ENCODE results near the gene MAD1L1.
A peak's percentile ranks its signal among the peaks of the same experiment; 100 is the strongest.

MAD1L1 gene

DNA sequence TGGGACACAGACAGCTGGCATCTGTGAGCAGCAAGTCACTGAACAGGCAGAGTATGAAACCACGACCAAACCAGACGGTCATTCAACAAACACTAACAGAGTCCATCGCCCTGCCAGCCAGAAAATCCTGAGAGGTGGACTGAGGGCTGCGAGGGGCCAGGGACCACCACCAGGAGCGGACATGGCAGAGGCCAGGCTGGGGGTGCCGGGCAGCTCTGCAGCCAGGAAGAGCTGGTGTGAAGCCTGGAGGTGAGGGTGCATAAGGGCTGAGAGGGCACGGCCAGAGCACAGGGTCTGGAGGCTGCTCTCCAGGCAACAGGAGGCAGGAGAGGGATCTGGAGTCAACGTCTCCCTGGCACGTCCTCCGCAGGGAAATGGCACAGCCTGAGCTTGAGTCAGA lies 15.5 kb downstream of the MAD1L1 start:
- DNase-seq, result no peak

DNA sequence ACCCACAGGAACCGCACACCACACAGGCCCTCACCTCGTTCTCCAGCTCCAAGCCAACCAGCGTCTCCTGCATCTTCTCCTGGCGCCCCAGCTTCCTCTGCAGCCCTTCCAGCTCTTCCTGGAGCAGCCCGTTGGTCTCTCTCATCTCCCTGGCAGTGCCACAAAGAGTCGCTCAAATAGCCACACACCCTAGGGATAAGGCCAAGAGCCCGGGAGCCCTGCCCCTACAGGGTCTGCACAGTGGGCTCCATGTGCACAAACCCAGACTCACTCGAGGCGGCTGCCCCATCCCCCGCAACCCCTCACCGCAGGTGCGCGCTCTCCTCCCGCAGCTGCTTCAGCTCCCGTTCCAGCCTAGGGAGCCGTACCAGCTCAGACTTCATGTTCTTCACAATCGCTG lies 16.9 kb downstream of the MAD1L1 start:
- DNase-seq, result no peak

DNA sequence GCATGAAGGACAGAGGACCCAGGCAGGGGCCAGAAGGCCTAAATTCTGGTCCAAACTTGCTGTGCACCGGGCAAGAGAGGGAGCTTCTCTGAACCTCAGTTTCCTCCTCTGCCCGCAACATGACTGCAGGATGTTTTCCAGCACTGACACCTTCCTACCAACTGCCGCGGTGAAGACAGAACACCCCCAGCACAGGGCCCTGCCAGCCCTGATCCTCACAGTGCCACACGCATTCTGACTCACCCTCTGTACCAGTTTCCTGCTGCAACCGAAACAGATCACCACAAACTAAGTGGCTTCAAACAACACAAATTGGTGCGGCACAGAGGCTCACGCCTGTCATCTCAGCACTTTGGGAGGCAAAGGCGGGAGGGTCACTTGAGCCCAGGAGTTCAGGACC lies 18.1 kb downstream of the MAD1L1 start:
- DNase-seq, result no peak

DNA sequence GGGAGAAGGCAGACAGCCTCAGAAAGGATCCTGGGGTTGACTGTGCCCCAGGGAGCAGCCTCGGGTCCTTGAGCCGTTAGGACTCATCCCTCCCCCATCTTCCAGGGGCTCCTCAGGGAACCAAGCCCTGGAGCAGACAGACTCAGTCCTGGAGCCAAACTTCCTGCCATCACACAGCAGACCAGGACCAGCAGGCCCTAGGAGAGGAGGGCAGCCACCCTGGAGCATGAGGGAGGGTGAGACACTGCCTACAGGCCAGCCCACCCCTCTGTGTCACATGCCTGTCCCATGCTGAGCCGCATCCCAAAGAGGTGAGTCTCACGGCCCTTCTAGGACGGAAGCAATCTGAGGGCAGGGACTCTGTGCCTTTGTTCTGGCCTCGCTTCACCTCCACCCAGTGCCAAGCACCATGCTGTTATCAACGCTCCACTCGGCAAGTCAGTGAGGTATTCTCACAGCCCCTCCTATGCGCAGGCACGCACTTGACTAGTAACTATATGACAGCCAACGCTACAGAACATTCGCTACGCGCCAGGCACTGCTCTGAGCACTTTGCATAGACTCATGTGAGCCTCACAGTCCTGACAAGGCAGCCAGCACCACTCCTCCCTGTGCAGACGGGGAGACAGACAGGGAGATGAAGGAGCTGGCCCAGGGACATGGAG lies 19.1 kb downstream of the MAD1L1 start:
- DNase-seq, result no peak

DNA sequence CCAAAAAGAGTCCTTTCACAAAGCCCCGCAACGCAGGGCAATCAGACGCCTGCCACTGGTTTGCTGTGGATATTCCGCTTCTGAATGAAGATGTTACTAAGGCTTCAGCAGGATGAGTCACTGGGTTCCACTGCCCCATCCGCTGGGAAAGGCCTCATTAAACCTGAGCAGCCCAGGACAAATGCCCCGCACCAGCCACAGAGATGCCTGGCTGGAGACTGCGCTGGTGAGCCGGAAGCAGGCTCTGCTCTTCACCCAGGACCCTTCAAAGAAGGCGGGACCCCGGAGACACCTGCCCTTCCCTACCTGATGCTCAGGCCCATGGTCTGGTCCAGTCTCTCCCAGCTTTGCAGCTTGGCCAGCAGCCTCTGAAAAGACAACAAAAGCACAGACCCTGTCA lies 19.8 kb downstream of the MAD1L1 start:
- no peak for DNase-seq

DNA sequence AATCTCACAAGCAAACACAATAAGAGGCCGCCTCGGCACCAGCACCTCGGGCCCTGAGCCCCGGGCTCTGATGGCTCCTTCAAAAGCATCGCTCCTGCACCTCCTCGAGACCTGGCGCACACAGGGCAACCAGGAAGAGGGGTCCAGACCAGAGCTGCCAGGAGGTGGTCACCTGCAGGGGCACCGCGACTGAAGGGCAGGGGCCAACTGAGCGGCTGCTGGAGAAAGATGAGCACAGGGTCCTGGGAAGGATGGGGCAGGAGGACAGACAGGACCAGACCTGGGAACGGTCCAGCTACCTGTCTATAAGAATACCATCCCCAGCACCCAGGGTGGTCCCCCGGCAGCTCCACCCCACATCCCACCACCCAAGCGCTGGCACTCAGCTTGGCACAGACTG lies 20.8 kb downstream of the MAD1L1 start:
- DNase-seq, result no peak

DNA sequence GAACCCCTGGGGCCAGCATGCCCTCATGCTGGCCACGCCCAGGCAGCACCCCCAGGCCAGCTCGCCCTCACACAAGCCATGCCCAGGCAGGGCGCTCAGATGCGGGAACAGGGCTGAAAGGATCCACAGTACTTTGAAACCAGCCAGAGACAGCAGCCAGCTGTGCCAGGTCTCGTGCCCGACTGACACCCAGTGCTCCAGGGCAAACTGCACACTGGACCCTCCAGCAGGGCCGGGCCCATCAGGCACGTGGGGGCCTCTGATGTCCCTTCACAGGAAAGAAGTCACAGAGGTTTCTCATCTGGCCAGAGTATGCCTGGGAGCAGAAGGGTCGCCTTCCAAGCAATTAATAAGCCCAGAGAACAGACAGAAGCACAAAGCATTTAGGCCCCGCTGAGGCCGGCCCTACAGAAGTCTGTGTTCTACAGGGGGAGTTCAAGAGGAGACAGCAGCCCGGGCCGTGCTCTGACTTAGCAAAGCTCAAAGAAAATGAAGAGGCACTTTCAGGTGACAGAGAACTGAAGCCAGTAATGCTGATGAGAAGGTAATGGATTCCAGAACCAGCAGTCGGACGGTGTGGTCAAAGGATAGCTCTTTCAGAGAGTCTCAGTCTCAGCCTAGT lies 21.4 kb downstream of the MAD1L1 start:
- no peak for DNase-seq

DNA sequence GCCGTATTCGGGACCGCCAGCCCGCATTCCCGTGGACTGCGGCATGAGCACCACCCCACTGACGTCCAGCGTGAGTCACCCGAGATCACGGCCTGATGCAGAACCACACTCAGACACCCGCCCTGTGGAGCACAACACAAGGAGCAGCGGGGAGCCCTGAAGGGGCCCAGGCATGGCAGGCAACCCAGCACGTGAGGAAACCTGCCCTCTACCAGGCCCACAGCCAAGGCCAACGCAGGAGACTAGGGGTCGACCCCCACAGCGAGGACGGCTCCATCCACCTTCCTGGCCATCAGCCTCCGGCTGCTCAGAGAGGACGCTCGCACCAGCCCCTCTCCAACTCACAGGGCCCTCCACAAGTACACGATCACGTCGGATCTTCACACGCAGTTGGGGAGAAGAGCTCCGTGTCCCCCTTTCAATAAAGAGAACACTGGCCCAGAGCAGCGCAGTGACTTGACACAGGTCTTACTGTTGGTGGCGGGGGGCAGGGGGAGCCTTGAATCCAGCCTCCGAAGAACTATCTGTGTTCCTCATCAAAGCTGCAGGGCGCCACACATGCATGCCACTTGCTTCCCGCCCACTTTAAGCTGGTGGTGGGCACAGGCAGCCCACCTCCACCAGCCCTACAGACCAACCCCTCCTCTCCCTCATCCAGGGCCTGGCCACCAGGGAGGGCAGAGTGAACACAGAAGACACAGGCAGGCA lies 22.0 kb downstream of the MAD1L1 start:
- no peak for DNase-seq

DNA sequence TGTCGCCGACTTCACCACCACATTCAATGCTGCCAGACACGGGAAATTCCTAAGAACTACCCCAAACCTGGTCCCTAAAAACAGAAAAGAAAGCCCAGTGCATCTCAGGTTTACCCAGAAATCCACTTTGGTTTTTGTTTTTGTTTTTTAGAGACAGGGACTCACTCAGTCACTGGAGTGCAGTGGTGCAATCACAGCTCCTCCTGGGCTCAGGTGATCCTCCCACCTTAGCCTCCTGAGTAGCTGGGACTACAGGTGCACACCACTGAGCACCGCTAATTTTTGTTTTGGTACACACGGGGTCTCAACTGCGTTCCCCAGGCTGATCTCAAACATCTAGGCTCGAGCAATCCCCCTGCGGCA lies 22.8 kb downstream of the MAD1L1 start:
- DNase-seq, result no peak

DNA sequence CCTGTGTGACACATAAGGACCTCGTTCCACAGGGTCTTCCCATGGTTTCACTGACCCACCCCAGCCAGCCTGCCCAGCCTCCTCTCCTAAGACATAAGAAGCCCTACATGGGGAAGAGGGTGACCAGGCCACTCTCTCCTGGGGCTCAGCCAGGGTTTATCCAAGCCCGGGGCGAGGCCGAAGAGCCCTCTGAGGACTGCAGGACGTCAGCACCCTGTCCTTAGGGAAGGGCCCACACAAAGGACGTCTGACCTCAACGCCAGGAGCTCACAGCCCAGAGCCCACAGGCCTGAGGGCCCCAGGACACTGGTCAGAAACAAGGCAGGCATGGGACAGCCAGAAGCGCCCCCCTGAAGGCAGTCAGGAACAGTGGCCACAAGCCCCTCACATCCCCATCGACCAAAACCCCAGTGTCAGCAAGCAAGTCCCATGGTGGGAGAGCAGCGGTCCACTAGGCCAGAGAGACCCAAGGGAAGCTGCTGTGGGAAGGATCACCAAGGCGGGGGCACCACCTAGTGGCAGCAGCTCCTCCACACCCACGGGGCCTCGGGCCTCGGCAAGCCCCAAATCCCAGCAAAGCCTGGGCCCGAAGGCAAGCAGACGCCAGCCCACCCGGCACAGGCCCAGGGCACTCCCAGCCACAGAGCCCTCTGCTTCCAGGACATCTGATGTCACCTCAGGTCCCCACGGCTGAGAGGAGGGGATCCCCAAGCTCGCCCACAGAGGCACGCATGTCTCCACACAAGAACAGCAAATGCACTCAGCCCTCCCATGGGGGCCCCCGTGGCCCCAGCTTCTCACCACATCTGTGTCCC lies 23.4 kb downstream of the MAD1L1 start:
- peak; percentile 6 for DNase-seq

DNA sequence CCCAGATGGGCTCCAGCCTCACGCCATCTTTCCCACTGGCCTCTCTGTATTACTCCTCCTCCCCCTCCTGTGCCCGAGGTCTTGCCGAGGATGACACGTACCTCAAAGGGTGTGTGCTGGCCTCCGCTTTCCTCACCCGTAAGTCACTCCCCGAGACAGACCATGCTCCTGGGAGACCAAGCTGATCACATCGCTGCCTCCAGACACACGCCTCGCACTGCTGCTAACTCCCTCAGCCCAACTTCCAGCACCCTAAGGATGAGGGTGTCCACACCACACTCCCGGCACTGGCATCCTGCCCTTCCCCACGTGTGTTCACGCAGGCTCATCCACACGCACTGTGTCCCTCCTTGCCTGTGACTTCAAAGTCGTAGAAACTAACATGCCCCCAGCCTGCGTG lies 24.0 kb downstream of the MAD1L1 start:
- DNase-seq, result no peak

DNA sequence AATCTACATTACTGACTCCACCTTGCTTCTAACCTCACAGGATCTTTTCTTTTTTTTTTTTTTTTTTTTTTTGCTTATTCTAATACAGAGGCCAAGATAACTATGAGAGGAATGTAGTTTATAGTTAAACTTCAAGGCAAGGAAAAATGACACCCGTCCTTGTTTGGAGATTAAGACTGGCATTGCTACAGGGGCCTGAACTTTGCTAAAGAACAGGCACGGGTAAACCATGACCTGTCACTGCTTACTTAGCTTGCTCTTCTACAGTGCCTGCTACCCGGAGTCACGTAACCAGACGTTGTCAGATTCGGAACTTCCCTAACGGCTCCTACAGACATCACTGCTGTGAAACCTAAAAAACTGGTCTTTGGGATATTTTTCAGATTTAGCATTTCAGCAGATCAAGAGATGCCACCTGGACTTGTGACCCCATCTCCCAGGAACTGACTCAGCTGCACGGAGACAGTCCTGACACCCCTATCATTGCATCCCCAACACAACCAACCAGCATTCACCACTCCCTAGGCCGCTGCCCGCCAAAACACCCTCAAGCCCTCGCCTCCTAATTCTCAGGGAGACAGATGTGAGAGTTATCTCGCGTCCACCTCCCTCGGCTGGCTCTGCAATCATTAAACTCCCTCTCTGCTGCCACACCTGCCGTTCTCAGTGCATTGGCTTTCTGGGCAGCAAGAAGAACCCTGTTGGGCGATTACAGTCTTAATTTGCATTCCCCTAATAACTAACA lies 27.5 kb downstream of the MAD1L1 start:
- DNase-seq, result no peak

DNA sequence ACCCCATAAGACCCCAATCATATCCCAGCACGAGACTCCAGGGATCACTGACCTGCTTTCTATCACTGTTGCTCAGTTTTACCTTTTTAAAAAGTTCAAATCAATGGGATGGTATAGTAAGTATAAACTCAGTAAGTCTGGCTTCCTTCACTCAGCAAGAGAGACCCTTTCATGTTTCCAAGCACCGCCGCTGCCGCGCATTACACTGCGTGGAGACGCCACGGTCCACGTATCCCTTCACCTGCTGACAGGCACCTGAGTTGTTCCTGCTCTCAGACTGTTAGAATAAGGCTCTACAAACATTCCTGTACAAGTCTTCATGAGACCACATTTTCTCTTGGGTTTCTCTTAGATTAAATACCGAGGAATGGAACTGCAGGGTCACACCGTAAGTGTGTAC lies 28.3 kb downstream of the MAD1L1 start:
- DNase-seq, result no peak

DNA sequence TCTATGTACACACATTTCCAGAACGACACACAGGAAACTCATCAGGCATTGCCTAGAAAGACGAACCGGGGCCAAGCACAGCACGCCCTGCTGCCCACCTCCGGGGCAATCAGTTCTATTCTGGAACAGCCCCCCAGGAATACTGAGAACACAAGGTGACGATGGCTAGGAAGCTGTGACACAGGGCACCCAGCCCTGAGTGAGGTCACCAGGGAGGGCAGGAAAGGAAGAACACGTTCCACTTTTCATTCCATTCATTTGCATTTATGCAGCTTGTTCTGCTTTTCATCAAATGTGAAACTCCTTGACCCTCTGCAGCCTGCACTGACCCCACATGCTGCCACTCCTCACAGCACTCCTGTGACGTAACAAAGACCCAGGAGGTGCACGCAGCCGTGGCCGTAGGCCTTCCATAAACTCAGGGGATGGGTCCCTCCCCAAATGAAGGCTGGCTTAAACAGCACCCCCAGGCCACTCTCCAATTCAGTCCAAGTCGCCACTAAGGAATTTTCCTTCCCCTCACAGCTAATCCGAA lies 28.9 kb downstream of the MAD1L1 start:
- no peak for DNase-seq

DNA sequence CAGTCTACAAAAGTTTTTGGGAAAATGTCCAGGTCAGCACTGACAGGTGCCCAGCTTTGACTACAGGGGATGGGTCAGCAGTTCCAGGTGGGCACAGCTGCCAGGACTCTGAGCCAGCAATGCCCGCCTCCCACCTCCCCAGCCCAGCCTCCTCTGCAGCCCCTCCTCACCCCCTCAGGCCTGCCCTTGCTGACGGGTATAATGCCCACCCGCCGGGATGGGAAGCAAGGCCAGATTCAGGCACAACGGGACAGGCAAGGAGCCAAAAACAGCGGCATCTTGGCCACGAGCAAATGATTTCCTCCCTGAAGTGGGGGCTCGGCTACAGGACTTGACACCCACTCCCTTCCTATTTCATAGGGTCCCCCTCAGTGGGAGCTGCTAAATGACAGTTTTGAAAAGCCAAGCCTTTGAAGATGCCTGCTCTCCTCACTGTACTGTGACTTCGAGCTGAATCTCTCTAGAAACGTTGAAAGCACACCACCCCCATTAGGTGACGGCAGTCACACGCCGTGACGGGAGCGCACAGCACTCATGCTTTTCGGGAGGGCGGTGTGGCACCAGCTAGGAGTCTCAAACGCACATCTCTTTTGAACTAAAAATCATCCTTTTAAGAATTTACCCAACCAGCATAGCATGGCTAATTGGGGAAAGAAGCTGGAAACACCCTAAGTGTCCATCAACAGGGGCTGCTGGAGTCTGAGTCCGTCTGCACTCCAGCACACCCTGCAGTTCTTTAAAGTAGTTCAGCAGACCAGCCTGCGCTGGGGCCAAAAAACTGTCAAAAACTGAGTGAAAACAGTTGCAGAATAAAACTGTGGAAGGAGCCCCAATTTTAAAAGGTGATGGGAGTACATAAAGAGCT lies 29.6 kb downstream of the MAD1L1 start:
- no peak for DNase-seq

DNA sequence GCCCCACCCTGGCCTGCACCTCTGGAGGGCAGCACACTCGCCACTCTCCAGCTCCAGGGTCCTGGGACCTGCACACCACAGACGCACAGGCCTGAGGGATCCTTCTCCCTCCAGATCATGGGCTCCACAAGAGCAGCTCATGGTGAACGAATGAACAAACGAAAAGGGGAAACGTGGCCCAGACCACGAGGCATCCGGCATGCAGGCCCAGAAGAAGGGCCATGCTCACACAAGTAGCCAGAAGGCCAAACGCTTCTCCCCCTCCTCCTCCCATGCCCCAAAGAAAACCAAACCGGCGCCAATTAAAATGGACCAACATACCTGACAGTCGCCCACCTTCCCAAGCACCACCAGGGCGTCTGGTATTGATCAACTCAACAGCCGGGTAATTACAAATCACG lies 30.4 kb downstream of the MAD1L1 start:
- no peak for DNase-seq

DNA sequence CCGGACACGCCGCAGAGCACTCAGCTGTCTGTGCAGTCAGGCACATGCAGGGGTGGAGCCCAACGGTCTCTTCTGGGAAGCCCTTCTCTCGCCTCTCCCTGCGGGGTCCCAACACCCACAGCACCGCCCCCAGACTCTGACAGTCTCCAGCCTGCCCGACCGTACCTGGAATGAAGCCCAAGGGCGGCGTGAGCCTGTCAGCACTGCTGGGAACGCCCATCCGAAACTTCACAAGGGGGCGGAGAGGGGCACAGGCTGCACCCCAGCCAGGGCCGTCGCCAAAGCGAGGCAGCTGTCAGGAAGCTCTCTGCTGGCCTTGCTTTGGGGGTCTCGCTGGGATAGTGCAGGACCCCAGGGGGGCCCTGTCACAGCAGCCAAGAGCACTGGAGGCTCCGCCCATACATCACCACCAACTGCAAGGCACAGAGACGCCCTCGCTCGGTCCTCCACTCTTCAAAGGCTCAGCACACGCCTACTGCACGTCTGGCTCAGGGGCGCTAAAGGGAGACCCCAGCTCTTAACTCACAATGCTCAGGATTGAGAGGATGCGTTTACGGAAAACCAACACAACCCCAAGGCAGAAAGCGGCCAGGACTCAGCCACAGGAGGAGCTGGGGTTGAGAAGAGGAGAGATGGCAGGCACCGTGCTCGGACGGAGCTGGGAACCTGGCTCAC lies 30.9 kb downstream of the MAD1L1 start:
- DNase-seq, result no peak

DNA sequence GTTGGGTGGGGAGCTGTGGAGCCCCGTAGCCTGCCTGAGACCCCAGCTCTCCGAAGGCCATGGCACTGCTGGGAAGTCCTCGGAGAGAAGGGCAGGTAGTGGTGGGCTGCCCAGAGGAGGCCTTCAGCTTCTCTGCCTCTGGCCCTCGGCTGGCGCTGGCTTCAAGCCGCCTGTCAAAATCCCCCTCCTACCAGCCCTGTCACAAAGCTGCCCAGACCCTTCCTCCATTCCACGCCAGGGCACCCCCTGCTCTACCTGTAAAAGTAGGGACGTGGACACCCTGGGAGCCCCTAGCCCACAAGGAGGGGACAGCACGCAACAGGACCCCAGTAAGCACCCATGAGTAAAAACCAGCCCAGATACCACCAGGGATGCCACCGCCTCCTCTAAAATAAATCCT lies 31.6 kb downstream of the MAD1L1 start:
- no peak for DNase-seq

DNA sequence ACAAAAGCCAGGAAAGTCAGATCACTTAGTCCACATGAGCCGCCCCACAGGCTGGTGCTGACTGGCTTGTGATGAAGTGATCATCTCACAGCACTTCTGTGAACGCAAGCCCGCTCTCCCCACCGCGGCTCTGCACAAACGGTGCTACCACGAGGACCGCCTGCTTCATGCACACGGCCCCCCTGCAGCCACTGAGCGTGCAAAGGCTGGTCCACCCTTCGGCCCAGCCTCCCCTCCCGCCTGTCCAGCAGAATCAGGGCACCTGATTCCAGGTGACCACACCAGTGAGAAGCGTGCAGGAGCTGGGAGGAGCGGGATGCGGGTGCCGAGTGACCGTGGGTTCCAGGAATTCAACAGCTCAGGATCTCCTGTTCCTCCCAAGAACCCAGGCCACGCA lies 32.2 kb downstream of the MAD1L1 start:
- no peak for DNase-seq

DNA sequence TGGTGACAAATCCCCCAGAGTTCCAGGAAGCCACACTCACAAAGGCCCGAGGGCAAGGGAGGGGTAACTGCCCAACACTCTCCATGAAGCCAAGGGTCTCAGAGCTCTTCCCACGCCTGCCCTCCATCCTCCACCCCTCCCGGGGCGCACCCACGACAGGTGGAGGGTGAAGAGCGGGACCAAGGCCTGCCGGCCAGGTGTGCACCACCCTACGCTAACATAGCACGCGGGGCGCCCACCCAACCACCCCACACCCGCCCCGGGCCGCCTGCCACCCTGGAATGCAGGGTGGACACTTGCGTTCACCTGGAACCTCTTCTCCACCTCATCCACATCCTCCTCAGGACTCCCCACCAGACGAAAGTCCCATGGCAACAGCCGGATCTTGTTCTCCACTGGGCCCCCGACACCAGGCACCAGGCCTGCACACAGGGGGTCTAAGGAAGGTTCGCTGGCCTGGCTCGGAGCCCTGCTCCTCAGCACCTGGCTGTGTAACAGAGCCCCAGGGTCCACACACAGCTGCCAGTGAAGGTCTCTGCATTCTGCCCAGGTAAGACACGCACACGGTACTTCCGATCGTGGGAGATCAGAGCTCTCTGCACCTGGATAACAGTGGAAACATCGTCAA lies 32.7 kb downstream of the MAD1L1 start:
- DNase-seq, result no peak

DNA sequence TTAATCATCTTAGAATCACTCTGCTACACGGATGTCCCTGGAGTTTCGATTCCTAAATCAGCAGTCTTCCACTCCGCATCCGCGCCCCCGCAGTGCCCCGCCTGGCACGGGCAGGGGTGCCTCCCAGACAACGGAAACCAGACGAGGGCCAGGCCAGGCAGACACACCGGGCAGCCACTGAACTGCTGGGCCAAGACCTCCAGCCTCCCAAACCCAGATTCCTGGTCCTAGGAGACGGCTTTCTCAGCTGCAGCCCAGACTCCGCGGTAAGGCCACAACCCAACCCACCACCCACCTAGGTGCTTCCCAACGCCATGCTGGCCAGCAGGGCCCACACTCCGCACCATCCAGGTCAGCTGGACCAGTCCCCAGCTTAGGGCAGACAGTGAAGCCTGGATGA lies 33.2 kb downstream of the MAD1L1 start:
- no peak for DNase-seq

Data from effector CD8-positive, alpha-beta T cell (primary cell).